ENCODE measurements around the gene CDH5.

GRCh38 chr16:66372898-66373155, 6.3 kb downstream of the CDH5 start:
- TF ChIP-seq, protein P1, sequence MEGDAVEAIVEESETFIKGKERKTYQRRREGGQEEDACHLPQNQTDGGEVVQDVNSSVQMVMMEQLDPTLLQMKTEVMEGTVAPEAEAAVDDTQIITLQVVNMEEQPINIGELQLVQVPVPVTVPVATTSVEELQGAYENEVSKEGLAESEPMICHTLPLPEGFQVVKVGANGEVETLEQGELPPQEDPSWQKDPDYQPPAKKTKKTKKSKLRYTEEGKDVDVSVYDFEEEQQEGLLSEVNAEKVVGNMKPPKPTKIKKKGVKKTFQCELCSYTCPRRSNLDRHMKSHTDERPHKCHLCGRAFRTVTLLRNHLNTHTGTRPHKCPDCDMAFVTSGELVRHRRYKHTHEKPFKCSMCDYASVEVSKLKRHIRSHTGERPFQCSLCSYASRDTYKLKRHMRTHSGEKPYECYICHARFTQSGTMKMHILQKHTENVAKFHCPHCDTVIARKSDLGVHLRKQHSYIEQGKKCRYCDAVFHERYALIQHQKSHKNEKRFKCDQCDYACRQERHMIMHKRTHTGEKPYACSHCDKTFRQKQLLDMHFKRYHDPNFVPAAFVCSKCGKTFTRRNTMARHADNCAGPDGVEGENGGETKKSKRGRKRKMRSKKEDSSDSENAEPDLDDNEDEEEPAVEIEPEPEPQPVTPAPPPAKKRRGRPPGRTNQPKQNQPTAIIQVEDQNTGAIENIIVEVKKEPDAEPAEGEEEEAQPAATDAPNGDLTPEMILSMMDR (IDR thresholded peaks at IDR 0.05): no peak
- TF ChIP-seq ZFX (IDR thresholded peaks at IDR 0.05; ENCODE audit: borderline replicate concordance): no peak

All from 22Rv1 (cell line).